Stimulated activated CD8-positive, alpha-beta memory T cell treated with anti-CD3 and anti-CD28 coated beads, Interleukin-4, amount 100 ng/mL, for 4 hours (primary cell): Measurements from ENCODE around the gene MBD3.

Experiments used
- DNase-seq, 2 donors: peaks; one replicate each; pipeline ENCODE4 v3.0.0-alpha.2; 2020; ENCODE audit warnings: low read depth in 2 of 2, low spot score in 1 of 2

MBD3 gene

DNA sequence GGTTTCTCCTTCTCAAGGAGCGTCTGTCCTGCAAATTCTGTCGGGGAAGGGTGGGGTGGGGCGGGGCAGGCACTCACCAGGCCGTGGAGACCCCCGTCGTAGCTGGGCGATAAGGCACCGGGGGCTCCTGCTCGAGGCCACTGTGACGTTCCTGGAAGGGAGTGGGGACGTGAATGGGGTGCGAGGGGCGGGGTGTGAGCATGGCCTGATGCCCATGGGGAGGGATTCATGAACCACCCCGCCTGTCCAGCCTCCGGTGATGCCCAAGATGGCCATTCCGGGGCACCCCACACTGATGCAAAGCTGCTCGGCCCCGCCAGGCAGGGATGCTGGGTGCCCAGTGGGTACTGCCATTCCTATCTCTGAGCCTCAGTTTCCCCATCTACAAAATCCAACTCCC is 27.0 kb upstream of the MBD3 start:
- no peak for DNase-seq

DNA sequence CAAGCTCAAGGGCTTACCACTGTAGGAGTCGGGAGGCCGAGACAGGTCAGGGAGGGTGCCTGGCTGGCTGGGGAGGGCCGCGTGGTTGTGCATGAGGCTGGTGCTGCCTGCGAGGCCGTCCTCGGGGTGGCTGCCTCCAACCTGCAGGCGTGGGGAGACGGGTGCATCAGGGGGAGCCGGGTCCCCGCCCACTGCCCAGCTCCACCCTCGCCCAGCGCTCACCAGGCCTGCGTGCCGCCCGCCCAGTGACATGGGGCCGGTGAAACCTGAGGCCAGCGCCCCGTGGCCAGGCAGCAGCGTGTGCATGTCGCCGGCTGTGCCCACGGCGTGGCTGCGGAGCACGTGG is 26.4 kb upstream of the MBD3 start:
- no peak for DNase-seq

DNA sequence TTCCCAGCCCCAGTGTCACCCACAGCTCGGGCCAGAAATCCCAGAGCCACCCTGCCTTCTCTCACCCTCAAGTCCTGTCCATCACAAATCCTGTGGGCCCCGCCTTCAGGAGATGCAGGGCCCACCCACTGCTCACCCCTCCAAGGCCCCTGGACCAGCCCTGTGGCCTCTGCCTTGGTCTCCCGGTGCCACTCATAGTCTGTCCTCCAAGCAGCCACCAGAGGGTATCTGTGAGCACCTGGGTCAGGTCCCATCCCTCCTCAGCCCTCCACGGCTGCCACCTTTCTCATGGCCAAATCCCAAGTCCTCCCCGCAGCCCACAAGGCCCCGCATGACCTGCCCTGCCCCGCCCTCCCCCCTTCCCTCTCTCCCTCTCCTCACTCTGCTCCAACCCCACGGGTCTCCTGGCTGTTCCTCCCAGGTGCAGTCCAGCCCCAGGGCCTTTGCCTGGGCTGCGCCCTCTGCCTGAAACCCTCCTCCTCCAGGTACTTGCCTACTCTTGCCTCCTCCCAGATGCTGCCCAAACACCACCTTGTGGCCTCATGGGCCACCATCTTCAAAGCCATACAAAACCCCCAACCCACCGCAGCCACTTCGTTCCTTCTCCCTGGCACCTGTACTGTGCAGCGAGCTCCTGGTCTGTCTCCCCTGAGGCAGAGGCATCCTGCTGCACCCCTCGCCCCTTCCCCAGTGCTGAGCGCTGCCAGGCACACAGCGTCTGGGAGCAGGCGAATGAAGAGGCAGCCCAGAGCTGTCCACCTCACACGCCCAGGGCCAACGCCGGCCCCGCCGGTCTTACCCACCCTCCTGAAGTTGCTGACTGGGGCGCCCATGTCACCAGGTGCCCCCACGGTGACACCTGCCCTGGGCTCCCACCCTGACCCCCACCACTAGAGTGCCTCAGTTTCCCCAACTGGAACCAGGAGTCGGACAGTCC is 25.8 kb upstream of the MBD3 start:
- no peak for DNase-seq

DNA sequence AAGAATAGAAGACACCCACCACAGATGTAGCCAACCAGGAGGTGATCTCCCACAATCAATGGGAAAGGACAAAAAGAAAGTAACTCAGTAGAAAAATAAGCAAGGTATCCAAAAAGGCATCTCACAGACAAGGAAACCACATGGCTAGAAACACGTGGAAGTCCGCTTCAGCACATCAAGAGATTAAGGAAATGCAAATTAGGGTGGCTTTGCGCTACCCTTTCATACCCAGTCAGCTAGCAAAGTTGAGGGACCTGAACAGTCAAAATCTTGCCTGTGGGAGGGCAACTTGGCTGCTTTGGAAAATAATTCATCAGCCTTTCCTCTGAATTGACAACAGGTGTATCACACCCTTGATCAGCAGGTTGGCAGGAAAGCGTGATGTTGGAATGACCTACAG is 24.2 kb upstream of the MBD3 start:
- DNase-seq: no peak

DNA sequence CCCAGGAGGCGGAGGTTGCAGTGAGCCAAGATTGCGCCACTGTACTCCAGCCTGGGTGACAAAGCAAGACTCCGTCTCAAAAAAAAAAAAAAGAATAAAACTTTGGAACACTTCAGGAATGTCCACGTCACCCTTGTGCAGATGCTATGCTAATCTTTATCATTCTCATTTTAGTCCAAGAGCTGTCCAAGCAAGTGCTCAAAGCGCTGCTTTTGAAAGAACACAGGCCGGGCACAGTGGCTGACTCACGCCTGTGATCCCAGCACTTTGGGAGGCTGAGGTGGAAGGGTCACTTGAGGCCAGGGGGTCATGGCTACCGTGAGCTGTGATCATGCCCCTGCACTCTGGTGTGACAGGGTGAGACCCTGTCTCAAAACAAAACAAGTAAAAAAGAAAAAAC is 23.7 kb upstream of the MBD3 start:
- DNase-seq: no peak

DNA sequence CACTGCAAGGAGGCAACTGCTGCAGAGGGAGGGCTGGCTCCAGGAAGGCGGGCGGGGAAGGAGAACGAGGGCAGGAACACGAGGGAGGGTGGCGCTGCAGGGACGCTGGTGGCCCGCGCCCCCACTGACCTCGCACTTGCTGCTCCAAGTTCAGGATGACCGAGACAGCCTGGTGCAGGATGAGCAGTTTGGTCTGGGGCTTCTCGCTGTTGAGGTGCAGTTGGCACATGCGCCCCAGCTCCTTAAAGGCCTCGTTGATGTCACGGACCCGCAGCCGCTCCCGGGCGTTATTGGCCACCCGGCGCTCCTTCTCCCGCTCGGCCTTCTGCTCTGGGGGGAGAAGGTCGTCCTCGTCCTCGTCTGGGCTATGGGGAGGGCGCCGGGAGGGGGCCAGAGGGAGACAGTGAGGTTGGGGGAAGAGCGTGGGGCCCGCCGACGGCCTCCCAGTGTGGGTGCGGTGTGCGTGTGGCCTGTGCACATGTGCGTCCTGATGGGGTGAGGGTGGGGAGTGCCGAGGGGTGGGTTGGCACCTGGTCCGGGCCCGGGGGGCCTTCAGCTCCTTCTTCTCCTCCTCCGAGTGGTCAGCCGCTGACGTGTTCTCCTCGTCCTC is 22.6 kb upstream of the MBD3 start:
- DNase-seq: no peak

DNA sequence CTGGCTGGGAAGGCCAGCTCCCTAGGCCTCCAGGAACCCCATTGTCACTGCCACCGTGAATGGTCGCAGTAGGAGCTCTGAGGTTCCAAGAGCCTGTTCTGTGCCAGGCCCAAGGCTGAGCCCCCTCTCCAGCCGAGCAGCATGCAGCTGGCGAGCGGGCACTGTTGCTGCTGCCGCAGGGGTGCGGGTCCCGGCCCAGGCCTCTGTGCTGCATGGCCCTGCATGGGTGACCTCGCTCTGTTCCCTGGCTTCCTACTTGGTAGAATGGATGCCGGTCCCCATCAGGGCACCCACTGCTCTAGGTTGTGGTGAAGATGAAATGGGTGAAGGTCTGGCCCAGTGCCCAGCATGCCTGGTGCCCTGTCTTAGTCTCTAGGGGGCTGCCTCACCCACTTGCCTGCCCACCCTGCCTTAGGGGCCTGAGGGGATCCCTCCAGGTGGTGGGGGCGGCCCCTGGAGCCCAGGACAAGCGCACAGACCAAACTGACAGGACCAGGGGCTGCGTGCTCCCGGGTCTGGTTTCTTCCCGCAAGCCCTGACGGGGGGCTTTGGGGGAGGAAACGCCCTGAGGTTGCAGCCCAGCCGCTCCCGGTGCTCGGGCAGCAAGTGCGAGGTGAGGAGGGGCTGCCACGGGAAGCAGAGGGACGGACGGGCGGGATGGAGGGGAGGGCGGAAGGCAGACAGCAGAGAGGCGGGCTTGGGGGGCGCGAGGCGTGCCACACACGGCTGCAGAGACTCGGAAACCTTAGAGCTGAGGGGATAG is 21.3 kb upstream of the MBD3 start:
- DNase-seq: no peak

DNA sequence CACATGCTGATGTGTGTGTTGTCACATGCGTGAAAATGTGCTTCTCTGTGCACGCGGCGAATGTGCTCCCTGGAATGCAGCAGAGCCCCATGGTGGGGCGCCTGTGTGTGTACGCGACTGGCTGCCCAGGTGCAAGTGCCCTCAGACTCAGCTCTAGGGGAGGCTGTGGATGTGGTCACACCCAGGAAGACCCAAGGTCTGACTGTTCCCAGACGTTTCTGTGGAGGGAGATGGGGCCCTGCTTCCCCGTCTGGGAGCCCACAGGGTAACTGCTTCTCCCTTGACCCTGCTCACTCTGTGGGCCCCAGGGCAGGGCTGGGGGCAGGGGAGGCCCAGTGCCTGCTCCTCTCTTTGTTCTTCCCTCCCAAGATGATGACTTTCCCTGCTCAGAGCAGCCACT is 20.5 kb upstream of the MBD3 start:
- DNase-seq: no peak

DNA sequence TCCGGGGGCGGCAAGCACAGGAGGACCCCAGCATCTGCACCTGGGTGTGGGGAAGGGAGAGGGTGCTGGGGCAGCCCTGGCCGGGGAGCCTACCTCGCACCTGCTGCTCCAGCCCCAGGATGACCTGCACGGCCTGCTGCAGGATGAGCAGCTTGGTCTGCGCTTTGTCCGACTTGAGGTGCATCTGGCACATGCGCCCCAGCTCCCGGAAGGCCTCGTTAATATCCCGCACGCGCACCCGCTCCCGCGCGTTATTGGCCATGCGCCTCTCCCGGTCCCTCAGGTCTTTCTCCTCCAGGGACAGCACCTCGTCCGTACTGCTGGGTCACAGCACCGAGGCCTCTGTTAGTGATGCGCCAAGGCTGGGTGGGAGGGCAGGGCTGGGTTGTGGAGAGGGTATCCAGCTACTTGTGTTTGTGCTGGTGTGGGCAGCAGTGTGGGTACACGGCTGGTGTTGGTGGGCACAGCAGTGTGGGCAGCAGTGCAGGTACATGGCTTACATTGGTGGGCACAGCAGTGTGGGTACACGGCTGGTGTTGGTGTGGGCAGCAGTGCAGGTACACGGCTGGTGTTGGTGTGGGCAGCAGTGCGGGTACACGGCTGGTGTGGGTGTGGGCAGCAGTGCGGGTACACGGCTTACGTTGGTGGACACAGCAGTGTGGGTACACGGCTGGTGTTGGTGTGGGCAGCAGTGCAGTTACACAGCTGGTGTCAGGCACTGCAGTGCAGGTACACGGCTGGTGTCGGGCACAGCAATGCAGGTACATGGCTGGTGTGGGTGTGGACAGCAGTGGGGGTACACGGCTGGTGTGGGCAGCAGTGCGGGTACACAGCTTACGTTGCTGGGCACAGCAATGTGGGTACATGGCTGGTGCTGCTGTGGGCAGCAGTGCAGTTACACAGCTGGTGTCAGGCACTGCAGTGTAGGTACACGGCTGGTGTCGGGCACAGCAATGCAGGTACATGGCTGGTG is 19.7 kb upstream of the MBD3 start:
- no peak for DNase-seq

DNA sequence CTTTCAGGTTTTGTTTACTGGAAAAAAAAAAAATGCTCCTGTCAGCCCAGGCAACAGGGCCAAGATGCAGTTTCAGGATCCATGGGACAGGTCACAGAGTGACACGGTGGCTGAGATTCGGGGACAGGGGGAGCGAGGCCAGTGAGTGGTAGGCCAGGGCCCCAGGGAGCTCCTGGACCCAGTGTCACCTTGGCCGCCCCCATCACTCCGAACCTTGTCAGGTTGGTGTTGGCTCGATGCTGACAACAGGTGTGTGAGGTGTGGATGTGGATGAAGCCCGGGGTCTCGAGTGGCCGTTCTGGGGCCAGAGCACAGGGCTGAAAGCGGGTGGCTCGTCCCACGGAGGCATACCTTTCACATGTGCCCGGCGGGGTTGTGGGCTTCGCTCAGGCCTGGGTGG is 18.7 kb upstream of the MBD3 start:
- no peak for DNase-seq

DNA sequence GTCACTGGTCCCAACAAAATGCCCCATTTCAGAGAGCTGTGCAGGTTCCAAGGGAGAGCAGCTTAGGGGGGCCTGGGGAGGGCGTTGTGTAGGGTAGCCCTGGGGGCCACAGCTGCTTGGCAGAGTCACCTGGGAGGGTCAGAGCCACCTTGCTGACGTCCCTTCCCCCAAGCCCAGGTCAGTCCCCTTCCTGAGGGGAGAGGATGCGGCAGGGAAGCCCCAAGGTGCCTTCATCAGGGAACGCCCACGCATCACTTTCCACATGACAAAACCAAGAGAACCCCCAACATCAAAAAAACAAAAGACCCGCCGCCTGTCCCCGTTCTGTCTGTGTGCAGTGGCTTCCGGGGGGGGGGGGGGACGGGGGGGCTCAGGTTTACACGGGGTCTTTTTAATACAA is 17.9 kb upstream of the MBD3 start:
- DNase-seq: peak in 1 of 2 donors; percentile 14

DNA sequence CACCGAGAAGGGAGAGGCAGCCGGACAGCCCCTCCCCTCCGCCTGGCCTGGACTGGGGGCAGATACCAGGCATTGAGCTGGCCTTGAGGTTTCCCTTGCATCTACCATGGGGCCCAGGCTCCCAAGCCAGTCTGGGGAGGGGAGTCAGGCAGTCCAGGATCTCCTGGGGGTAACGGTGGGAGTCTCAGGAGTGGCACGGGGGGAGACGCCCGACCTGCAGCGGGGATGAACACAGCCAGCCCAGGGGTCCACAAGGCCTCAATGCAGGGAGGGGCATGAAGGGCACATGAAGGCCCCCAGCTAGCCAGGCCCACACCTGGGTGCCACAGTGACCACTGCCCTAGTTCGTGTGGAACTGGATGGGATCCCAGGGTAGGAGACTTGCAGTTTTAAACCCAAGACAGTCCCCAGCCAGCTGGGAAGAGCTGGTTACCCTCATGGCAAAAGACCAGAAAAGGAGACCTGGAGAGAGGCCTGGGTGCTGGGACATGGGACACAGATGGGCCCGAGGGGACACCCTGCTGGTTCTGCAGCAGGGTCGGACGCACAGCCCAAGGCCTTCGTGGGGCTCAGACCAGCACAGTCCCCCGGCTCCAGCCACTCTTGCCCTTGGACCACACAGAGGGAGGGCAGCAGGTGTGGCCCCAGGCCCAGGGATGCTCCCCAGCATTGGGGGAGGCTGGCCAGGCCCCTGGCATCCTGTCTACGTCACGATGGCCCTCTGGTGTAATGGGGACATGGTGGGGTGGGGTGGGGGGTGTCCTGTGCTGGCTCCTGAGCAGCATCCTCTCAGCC is 17.2 kb upstream of the MBD3 start:
- DNase-seq: no peak

DNA sequence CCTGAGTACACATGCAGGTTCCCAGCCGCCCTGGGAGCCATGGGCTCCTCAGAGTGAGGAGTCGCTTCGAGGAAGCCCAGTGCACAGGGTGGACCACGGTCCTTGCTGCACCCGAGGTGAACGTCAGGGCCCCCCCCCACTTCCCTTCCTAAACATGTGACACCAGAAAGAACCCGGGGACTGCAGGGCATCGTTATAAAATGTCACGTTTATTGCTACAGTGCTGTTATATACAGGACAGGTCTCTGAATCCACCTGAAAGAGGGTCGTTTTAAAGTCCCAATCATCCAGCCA is 16.4 kb upstream of the MBD3 start:
- DNase-seq: no peak

DNA sequence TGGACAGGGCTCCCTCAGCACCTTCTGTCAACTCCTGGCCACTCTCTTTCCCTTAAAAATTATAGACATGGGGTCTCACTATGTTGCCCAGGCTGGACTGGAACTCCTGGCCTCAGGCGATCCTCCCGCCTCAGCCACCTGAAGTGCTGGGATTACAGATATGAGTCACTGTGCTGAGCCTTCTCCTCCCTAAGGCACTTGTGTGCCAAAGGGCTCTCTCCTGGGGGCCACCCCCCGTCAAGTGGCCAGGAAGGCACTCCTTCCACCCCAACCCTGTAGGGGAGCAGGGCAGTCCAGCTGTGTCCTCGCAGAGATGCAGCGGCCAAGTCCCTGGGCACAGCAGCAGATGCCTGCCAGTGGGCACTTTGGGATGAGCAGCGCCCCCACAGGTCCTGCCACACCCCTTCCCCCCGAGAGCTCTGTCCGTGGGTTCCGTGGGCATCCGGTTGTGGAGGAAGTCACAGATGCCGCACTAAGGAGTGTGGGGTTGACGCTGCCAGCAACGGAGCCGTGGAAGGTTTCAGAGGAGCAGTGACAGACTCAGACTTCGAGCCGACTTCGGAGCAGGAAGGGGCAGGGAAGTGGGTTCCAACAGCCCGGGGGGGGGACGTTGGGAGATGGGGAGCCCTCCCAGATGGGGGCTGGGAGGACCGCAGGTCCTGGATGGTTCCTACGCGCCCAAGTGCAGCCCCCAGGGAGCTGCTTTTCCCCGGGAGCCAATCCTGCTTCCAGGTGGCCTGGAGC is 15.9 kb upstream of the MBD3 start:
- DNase-seq: no peak

DNA sequence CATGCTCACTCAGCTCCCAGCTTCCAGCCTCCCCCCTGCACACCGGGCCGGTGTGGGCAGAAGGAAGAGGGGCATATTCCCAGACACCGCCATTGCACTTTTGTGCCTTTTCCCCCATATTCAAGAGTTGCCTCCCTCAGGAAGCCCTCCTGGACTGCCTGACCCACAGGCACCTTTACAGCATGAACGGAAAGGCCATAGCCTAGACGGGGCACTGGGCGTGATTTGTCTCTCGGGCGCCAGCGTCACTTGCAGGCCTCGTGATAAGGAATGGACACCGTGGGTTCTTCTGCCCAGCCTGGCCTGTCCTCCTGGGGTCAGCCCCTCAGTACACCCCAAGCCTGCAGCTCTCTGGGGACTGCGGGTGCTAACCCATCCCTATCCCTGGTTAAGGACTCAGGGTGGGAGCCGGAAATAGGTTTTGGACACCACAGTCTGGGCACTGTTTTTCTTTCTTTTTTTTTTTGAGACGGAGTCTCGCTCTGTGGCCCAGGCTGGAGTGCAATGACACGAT is 13.5 kb upstream of the MBD3 start:
- no peak for DNase-seq

DNA sequence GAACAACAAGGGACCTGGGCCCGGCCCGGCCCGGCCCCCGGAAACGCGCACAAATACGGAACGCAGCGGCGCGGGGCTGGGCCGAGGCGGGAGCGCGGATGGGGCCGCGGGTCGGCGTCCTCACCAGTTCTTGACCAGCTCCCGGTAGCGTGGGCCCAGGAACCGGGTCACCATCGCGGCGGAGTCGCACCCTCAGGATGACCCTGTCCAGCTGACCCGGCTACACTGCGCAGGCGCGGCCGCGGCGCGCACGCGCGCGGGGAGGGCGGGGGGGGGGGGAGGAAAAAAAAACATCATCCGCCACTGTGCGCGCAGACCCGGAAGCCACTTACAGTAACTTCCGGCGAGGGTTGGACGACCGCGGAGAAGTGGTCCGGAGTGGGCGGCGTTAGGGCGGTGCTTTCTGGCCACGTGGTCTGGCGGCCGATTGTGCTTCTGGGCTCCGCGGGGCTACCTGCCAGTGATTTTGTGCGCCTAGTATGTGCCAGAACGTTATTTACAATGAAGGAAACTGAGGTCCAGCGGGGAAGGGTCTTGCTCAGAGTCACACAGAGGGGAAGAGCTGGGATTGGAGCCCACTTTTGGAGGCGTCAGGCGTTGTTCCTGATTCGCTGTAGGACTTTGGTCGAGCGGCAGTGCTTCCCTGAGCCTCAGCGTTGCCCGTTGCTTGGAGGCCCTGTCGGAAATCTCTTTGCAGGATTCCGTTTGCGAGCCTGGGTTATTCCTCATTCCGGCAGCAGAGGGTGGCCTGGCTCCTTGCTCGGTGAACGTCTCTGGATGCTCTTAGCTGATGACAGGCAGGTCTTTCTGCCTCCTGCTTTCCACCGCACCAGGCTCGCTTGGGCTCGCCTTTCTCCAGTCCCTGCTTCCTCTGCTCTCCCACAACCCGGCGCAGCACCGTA is 12.8 kb upstream of the MBD3 start, which contains the start of gene UQCR11:
Gene UQCR11, minus strand, starts transcription at position 227 of the 902 bp plus-strand sequence. Its CDS starts 53 bp downstream, at position 174.
- DNase-seq: peak; percentile 81 to 91

DNA sequence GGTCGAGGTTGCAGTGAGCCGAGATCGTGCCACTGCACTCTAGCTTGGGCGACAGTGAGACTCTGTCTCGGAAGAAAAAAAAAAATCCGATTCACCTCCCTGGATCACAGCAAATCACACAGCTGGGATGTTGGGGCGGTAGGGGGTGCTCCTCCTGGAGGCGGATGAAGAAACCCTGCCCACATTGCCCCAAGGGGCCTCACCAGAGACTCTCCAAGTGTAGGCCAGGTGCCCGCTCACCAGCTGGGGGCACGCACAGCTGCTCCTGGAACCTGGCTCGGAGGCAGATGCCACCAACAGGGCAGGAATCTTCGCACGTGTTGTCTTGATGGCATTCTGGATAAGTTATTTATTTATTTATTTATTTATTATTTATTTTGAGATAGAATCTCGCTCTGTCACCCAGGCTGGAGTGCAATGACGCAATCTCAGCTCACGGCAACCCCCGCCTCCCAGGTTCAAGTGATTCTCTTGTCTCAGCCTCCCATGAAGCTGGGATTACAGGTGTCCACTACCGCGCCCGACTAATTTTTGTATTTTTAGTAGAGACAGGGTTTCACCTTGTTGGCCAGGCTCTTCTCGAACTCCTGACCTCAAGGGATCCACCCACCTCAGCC is 9.5 kb upstream of the MBD3 start:
- no peak for DNase-seq

DNA sequence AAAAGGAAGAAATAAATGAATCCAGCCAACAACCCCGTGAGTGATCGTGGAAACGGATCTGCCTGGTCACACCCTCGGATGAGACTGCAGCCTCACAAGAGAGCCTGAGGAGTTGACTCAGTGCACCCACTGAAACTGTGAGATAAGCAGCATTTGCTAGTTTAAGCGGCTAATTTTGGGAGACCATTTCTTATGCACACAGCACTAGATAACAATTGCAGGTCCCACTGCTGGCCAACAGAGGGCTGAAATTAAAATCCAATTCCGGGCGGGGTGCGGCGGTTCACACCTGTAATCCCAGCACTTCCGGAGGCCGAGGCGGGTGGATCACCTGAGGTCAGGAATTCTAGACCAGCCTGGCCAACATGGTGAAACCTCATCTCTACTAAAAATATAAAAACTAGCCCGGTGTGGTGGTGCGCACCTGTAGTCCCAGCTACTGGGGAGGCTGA is 9.0 kb upstream of the MBD3 start:
- no peak for DNase-seq
